ENCODE data around the gene MPV17L2. TPM values are rescaled to one million over a fixed set of nuclear protein-coding genes. Genes with fewer than 3 reads are reported as not detected.

The MPV17L2 gene
- total RNA-seq, 1 experiment from 2014 or later = 12.9 TPM

GRCh38 chr19:18152442-18152816 lies 40.6 kb upstream of the MPV17L2 start:
- intact Hi-C loops (cut with micrococcal nuclease) = loop anchor here (1.0 to 10.0 kb wide), 2 partner anchors 39 to 148 kb away; partner anchors contain the start of gene ARRDC2
- H3K27ac Mint-ChIP-seq (ENCODE audit: low read depth, unreplicated experiment) = peak overlapping the region; percentile 99
- no peaks in the 10 kb centered on the region for H3K9me3 Mint-ChIP-seq (ENCODE audit: unreplicated experiment)
- H3K27me3 Mint-ChIP-seq (ENCODE audit: insufficient read depth, unreplicated experiment) = no peaks in the 10 kb centered on the region
- ChIA-PET POLR2A (interaction anchor here (0.6 to 2.2 kb wide), 11 partner anchors 8 to 140 kb away, joined by 3 to 21 read pairs (median 5); partner anchors contain the start of gene JUND), CTCF (interaction anchor here (0.7 to 2.3 kb wide), 9 partner anchors 9 to 388 kb away, joined by 3 to 15 read pairs (median 3); no protein-coding TSS in a partner anchor)
- DNase-seq (ENCODE audit: unreplicated experiment) = peak; percentile 97
- peak overlapping the region; percentile 88 for H3K4me3 Mint-ChIP-seq (ENCODE audit: unreplicated experiment)
- TF ChIP-seq CTCF (IDR thresholded peaks at IDR 0.05; ENCODE audit: unreplicated experiment) = peak; percentile 68
- peaks cover 26% of the 10 kb centered on the region for H3K4me1 Mint-ChIP-seq (ENCODE audit: insufficient read depth, unreplicated experiment)
- BruUV-seq (replicated peaks) = no TSS peak
- H3K36me3 Mint-ChIP-seq (ENCODE audit: insufficient read depth, unreplicated experiment) = peaks cover 23% of the 10 kb centered on the region

- CTCF ChIA-PET = interaction anchor here (0.7 to 2.3 kb wide), 7 partner anchors 9 to 388 kb away, joined by 3 to 15 read pairs (median 3); no protein-coding TSS in a partner anchor
- no peaks in the 10 kb centered on the region for H3K27me3 Mint-ChIP-seq (ENCODE audit: insufficient read depth, unreplicated experiment)
- POLR2A ChIA-PET = interaction anchor here (0.6 to 2.2 kb wide), 9 partner anchors 8 to 136 kb away, joined by 3 to 21 read pairs (median 7); partner anchors contain the start of gene JUND
- intact Hi-C loops (cut with micrococcal nuclease) = loop anchor here (1.0 to 10.0 kb wide), 2 partner anchors 40 to 148 kb away; partner anchors contain the start of gene ARRDC2
- TF ChIP-seq CTCF (IDR thresholded peaks at IDR 0.05; ENCODE audit: unreplicated experiment) = no peak
- peak; percentile 99 for DNase-seq (ENCODE audit: unreplicated experiment)
- peaks cover 18% of the 10 kb centered on the region for H3K36me3 Mint-ChIP-seq (ENCODE audit: insufficient read depth, unreplicated experiment)
- no peaks in the 10 kb centered on the region for H3K9me3 Mint-ChIP-seq (ENCODE audit: unreplicated experiment)
- no TSS peak for BruUV-seq (replicated peaks)
- H3K27ac Mint-ChIP-seq (ENCODE audit: low read depth, unreplicated experiment) = peak within 1 kb of the TSS; percentile 99
- peaks cover 31% of the 10 kb centered on the region for H3K4me1 Mint-ChIP-seq (ENCODE audit: insufficient read depth, unreplicated experiment)
- peak within 1 kb of the TSS; percentile 88 for H3K4me3 Mint-ChIP-seq (ENCODE audit: unreplicated experiment)
Observed at GRCh38 chr19:18152817-18153555, 40.0 kb upstream of the MPV17L2 start, which contains the start of gene PIK3R2. Gene PIK3R2 (plus strand): TSS chr19:18153163. CDS start chr19:18155880, 2,717 bp downstream.

- TF ChIP-seq CTCF (IDR thresholded peaks at IDR 0.05; ENCODE audit: unreplicated experiment) = no peak
- ChIA-PET CTCF (interaction anchor here (1.0 kb wide), 1 partner anchor 126 kb away, joined by 4 read pairs; no protein-coding TSS in a partner anchor), POLR2A (interaction anchor here (1.0 kb wide), 1 partner anchor 39 kb away, joined by 5 read pairs; the partner anchor contains the start of gene MPV17L2)
- Mint-ChIP-seq H3K4me3 (ENCODE audit: unreplicated experiment) (peak overlapping the region; percentile 88), H3K27me3 (ENCODE audit: insufficient read depth, unreplicated experiment) (no peaks in the 10 kb centered on the region), H3K4me1 (ENCODE audit: insufficient read depth, unreplicated experiment) (peaks cover 31% of the 10 kb centered on the region), H3K27ac (ENCODE audit: low read depth, unreplicated experiment) (peak overlapping the region; percentile 88), H3K36me3 (ENCODE audit: insufficient read depth, unreplicated experiment) (peaks cover 15% of the 10 kb centered on the region), H3K9me3 (ENCODE audit: unreplicated experiment) (no peaks in the 10 kb centered on the region)
- BruUV-seq (replicated peaks) = no TSS peak
- no peak for DNase-seq (ENCODE audit: unreplicated experiment)
- intact Hi-C loops (cut with micrococcal nuclease) = loop anchor here (10.0 kb wide), 1 partner anchor 149 kb away; the partner anchor contains the start of gene ARRDC2
Observed at GRCh38 chr19:18153556-18154134, 39.4 kb upstream of the MPV17L2 start.
